Activated T-helper 1 cell treated with Interleukin-2 at 50 U/mL for 16 hours (primary cell): ENCODE measurements around the gene GRM4.
A peak's percentile ranks its signal among the peaks of the same experiment; 100 is the strongest.
"Not testable (repeated sequence)": the region's sequence is repeated elsewhere in the genome, so short reads cannot be mapped to it uniquely, and the experiment has no call there.

Experiments used
- DNase-seq: peaks from one replicate; pipeline ENCODE4 v3.0.0-alpha.2; 2020; ENCODE audit warnings: low read depth

The GRM4 gene

DNA sequence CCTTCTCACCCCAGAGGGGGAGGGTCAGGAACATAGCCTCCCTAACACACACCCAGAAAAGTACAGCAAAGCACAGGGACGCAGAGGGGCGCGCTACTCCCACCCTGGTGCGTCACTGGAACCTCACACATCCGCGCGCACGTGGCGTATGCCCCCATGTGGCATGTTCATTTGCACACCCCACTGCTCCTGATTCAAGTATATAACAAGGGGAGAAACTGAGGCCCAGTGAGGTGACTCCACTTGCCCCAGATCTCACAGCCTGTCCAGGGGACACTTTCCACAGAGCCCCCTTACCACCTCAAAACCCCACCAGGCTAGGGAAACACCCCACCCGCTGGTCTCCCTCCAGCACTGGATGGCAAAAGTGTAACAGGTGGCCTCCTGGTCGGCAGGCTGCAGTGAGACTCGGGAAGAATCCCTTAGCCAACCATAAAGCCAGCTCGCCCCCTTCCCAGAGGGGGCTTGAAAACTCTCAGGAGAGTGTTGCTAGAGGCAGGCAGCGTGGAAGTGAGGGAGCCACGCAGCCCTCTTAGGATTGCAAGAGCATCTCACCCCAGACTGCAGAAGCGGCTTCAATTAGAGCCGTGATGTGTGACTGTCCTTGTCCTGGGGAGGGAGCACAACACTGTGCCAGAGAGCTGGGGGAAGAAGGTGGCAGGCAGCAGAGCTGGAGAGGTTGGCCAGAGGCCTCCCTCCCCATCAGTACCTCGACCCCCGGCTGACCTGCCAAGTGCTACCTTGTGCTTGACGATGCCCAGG lies at the start of gene GRM4:
TSS of gene GRM4 (minus strand) at position 67 of the 762 bp plus-strand sequence. CDS start 12,591 bp downstream, outside the sequence.
- DNase-seq: no peak

DNA sequence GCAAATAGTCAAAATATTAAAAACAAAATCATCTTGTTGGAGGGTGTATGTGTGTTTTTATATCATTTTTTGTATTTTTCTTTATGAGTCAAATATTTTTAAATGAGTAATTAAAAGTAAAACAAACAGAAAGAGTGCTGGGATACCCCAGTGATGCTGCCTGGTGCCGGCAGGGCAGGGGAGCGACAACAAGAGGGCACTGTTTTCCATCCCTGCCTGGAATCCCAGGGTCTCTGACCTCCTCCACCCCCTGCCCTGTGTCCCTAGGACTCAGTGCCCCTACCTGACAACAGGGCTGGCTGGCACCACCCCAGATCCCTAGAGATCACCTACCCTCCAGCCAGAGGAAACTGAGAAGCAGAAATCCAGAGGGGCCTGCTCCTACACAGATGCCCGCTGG lies 48.9 kb upstream of the GRM4 start:
- DNase-seq: no peak

DNA sequence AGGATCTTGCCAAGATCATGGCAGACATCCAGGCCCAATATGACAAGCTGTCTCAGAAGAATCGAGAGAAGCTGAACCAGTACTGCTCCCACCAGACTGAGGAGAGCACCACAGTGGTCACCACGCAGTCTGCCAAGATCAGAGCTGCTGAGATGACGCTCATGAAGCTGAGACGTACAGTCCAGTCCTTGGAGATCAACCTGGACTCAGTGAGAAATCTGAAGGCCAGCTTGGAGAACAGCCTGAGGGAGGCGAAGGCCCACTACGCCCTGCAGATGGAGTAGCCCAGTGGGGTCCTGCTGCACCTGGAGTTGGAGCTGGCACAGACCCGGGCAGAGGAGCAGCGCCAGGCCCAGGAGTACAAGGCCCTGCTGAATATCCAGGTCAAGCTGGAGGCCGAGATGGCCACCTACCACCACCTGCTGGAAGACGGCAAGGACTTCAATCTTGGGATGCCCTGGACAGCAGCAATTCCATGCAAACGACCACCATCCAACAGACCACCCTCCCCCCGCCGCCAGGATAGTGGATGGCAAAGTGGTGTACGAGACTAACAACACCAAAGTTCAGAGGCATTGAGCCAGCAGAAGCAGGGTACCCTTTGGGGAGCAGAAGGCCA lies 44.7 kb upstream of the GRM4 start:
- no peak for DNase-seq

DNA sequence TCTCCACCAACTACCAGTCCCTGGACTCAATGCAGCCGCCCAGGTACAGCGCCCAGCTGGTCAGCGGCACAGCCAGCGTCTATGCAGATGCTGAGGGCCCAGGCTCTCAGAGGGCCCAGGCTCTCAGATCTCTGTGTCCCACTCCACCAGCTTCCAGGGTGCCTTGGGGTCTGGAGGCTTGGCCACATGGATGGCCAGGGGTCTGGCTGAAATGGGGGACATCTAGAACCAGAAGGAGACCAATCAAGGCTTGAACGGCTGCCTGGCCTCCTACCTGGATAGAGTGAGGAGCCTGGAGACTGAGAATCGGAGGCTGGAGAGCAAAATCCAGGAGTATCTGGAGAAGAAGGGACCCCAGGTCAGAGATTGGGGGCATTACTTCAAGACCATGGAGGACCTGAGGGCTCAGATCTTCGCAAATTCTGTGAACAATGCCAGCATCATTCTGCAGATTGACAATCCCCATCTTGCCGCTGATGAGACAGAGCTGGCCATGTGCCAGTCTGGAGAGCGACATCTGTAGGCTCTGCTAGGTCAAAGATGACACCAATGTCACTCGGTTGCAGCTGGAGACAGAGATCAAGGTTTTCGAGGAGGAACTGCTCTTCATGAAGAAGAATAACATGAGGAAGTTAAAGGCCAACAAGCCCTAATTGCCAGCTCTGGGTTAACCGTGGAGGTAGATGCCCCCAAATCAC lies 44.1 kb upstream of the GRM4 start:
- DNase-seq: peak; percentile 10

DNA sequence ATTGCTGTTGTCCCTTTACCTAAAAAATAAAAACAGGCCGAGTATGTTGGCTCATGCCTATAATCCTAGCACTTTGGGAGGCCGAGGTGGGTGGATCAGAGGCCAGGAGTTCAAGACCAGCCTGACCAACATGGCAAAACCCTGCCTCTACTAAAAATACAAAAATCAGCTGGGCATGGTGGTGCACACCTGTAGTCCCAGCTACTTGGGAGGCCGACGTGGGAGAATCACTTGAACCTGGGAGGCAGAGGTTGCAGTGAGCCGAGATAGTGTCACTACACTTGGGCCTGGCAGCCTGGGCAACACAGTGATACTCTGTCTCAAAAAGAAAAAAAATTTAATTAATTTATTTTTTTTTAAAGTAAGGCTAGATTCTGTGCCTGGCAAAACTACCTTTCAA lies 38.8 kb upstream of the GRM4 start:
- DNase-seq: not testable (repeated sequence)

DNA sequence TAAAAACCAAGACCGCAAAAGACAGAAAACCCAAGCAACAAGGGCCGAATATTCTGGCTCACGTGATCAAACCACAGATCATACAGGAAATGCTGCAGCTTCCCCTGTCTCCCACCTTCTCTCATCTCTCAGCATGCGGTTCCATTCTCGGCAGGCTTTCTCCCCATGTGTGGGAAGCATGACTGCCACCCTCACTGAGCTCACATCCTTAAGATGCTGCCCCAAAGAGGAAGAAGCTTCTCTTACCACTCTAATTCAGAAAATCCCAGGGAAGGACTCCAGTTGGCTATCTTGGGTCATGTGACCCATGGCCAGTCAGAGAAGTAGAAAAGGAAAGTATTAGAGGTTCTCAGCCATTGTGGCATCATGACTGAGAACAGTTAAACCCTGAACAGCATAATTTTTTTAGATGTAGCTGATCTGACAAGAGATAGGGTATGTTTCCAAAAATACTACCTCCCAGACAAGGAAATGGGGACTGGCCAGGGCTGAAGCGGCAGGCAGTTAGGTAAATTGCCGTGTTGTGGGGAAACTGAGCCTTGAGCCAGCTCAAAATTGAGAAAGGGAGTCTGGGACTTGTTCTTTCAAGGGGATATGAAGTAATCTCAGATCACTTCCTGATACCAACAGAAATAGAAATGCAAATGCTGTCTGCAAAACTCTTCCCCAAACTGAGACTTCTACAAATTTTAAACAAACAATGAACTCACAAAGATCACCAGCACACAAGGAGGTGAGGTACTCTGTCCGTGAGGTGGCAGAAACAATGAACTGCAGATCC lies 37.1 kb upstream of the GRM4 start:
- peak; percentile 47 for DNase-seq

DNA sequence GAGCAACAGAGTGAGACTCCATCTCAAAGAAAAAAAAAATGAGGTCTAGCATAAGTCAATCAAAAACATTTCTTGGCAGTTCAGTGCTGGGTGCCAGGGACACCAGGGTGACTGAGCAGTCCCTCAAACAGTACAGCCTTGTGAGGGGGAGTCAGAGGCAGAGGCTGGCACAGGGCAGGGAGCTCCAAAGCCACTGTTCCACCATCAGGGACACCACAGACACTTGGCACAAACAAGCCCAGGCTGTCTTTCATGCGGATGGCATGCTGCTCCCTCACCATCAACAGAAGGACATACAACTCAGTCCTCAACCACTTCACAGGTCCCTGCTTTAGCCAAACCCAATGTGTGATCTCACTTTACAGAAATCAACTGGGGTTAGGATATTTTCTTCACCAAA lies 36.0 kb upstream of the GRM4 start:
- DNase-seq: no peak

DNA sequence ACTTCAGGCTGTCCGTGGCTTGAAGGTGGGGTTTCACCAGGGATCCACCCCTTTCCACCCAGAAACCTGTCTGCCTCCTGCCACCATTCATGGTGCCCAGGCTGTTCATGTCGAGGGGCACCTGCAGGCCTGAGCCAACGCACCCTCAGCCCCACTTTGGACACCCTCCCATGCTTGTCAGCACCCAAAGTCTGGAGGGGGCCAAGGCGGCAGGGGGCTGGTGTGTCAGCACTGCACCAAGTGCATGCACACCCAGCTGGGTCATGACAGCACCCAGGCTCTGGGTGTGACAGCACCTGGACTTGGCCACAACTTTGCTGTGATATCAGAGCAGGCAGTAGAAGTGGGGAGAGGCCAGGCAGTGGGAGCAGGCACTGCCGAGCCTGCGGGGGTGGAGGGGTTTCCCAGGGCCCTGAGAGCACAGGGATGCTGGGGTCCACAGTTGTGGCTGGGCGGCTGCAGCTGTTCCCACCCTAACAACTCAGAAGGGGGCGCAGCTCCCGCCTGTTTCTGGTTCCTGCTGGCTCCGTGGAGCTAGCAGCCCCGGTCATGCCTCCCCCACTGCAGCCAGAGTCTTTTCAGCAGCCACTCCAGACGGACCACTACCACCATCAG lies 33.3 kb upstream of the GRM4 start:
- DNase-seq: no peak

DNA sequence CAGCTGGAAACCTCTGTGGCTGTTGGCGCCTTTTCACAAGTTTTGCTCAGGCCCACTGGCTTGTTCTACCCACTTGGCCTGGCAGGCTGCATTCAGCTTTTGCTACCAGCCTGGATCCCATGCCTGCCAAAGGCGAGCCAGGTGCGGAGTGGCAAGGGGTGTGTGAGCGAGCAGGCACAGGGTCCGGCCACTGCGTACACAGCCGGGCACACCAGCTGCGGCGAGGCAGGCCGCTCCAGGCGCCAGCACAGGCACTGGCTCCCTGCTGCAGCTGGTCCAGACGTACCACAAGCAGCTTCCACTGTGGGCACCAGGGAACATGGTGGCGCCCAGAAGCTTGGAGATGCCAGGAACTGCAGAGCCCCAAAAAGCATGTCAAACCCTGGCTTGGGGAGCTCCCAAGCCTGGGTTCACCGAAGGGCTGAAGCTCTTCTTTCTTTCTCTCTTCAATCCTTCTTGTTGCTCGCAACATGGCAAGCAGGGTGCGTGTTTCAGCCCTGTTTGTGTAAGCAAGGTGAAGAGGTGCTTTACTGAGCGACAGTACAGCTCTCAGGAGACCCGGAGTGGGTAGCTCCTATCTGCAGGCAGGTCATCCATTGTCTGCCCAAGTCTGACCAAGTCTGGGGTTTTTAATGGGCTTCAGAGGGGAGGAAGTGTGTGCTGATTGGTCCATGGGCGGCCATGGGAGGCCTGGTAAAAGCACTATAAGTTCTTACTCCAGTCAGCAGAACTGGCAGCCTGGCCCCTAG lies 32.6 kb upstream of the GRM4 start:
- DNase-seq: no peak

DNA sequence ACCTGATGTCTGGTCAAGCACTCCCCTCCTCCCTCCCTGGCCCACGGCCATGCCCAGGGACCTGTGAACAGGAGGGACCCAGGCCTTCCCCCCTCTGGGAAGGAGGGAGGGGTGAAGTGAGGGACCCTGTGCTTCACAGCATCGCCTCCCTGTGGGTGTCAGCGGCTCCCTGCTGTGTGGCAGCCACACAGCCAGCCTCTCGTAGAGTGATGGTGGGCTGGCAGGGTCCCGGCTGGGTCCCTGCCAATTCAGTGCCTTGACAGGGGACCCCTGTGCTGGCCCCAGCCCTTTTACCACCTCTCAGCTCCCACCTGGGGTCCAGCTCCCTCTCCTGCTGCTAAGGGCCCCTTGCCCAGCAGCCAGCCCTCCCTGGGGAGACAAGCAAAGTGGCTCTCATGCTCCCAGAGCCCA lies 31.3 kb upstream of the GRM4 start:
- DNase-seq: no peak

DNA sequence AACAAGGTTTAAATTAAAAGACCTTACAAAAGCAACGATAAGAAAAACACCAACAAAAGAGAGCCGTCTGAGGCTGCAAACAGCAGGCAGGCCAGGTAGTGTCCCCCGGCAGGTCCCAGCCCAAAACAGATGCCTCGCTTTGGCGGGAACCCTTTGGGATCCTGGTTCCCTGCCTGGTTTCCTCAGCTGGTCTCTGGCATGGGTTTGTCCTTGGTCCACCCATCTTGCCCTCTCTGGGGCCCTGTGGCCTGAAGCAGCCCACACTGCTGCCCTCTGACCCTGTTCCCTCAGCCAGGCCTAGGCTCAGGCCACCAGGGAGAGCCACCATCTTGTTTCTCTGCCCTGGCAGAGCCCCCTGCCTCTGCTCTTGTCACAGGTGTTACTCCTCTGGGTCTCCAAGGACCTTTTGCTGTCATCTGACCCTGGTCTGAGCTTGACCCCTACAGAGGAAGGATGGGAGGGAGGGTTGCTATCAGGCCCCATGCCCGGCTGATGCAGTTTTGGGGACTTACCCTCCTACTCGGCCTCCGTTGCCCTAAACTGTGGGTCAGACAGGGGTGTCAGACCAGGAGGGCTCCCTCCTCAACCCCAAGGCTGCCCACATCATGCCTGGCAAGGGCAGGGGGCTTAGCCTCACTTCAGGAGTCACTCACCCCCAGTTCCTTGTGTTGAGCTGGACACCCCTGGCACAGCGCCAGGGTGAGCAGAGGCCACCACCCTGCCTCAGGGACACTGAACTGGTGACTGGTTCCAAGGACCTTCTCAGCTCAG lies 30.6 kb upstream of the GRM4 start:
- no peak for DNase-seq

DNA sequence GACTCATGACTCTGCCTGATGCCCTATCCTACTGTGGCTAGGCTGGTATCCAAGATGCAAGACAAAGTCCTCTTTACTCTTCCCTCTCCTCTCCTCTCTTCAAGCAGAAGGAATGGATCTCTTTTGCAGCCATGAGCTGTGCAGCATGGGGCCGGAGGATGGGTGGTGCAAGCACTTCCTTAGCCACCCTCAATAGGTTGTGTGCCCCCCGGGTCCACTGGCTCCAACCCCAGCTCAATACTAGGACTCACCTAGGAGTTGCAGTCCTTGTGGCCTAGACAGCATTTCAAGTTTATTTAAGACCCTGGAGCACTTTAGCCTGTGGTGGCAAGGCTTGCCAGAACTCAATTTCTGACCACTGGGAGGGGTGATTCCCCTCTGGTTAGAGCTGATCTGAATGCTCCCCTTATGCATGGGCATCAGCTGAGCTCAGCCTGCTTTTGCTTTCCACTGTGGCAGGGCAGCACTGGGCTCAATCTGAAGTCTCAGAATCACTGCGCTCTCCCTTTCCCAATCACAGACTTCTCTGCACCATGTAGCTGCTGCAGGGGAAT lies 29.0 kb upstream of the GRM4 start:
- DNase-seq: no peak

DNA sequence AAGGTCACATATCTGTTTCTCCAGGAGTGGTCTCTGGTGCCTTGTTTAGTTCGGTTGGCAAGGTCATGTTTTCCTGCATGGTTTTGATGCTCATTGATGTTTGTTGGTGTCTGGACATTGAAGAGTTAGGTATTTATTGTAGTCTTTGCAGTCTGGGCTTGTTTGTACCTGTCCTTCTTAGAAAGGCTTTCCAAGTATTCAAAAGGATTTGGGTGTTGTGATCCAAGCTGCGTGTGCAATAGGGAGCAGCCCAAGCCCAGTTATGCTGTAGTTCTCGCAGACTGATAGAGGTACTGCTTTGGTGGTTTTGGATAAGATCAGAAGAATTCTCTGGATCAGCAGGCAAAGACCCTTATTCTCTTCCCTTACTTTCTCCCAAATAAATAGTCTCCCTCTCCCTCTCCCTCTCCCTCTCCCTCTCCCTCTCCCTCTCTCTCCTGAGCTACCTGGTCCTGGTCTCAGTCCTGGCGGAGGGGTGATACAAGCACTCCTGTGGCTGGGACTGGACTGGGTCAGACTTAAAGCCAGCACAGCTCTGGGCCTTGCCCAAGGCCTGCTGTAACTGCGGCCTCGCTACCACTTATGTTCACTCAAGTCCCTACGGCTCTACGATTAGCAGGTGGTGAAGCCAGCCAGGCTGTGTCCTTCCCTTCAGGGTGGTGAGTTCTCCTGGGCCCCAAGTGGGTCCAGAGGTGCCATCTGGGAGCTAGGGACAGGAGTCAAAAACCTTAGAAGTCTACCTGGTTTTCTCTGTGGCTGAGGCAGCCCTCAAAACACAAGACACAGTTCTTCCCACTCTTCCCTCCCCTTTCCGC lies 27.3 kb upstream of the GRM4 start:
- no peak for DNase-seq

DNA sequence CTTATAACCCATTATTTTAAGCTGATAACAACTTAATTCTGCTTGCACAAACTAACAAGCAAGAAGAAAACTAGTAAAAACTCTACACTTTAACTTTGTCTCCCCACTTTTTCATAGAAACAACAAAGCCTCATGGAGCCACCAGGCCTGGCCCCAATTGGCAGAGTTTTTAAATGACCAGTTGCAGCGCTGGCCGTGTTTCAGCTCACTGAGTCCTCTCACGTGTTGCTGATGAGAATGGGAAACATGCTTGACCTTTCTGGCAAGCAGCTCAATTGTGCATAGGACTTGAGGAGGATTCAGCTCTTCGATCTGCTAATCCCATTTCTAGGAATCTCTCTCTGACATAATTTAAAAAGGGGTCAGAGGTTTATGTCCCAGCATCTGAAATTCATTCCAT lies 24.5 kb upstream of the GRM4 start:
- DNase-seq: no peak

DNA sequence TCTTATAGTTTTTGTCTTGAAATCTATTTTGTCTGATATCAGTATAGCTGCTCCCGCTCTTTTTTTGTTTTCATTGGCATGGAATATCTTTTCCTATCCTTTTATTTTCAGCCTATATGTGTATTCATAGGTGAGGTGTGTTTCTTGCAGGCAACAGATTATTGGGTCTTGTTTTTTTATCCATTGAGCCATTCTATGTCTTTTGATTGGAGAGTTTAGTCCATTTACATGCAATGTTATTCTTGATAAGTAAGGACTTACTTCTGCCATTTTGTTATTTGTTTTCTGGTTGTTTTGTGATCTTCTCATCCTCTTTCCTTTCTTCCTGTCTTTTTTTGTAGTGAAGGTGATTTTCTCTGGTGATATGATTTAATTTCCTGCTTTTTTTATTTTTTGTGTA lies 24.0 kb upstream of the GRM4 start:
- no peak for DNase-seq

DNA sequence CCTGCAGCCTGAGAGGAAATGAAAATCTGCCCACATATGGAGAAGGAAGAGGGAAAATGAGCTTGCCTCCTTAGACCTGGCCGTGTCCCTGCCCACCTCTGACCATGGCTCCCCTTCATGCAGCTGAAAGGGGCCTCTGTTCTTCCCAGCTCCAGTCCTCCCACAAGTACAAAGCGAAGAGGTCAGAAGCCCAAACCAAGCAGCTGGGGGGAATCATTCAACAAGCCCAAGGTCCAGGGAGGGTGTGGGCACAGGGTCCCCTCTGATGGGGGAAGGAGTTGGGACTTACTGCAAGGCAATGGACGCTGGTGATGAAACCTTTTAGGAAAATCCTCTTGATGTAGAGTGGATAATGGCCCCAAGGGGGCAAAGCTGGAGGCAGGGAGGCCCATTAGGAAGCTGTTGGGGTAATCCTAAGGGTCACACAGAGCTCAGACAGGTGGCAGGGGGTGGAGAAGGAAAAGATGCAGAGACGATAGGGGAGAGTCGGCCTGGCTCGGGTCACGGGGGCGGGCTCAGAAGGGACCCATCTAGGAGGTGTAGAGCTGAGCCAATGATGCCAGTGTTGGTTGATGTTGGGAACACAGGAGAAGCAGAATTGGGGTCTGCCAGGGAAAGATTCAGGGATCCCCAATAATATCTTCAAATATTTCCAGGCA lies 16.1 kb upstream of the GRM4 start:
- no peak for DNase-seq

DNA sequence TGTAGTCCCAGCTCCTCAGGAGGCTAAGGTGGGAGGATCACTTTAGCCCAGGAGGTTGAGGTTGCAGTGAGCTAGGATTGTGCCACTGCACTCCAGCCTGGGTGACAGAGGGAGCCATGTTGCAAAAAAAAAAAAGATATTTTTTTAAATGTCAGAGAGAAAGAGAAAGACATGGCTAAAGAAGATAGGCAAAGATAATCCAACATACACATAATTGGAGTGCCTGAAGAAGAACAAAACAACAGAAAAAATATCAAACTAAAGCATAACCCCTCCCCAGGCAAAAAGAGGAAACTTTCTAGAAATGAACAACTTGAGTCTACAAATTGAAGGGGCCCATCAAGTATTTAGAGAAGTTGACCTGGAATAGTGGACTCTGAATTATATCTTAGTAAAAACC lies 14.0 kb upstream of the GRM4 start:
- no peak for DNase-seq

DNA sequence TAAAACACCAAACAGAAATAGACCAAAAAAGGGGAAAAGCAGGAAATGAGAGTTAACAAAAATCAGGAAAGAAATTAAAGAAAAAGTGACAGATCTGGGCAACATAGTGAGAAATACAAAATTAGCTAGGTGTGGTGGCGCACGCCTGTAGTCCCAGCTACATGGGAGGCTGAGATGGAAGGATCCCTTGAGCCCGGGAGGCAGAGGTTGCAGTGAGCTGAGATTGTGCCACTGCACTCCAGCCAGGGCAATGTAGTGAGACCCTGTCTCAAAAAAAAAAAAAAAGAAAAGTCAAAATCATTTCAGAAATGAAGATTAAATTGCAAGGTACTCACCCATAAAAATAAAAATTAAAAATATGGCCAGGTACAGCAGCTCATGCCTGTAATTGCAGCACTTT lies 13.0 kb upstream of the GRM4 start:
- DNase-seq: no peak

DNA sequence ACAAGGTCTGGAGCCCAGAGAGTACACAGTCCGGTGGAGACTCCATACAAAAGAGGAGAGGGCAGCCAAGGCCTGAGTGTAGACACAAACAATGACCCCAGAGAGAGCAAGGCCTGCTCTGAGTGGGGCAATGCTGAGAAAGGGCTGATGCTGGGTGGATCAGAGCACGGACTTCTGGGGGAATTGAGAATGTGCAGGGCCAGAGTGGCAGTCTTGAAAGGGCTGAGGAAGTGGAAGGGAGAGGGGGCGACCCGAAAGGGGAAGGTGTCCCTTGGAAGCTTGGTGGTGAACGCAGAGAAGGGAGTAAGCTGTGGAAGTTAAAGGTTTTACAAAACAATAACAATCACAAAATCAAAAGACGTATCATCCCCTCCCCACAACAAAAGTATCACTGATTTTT lies 12.0 kb upstream of the GRM4 start:
- no peak for DNase-seq
